GM21367 (cell line): Measurements from ENCODE around the gene ANKRA2.

Experiments used
- ATAC-seq: cut with Tn5 transposase; IDR thresholded peaks from one replicate; pipeline ENCODE4 v1.9.1; 2021; ENCODE audit not compliant: unreplicated experiment

The ANKRA2 gene

GRCh38 chr5:73565139-73565968 is at the start of gene ANKRA2, which contains the start of gene UTP15:
TSS of gene ANKRA2 (minus strand) at chr5:73565639. CDS start at chr5:73562881, 2,758 bp downstream.
TSS of gene UTP15 (plus strand) at chr5:73565743. CDS start at chr5:73567345, 1,602 bp downstream.
- peak; percentile 88 for ATAC-seq

GRCh38 chr5:73615085-73615484 is 49.6 kb upstream of the ANKRA2 start:
- no peak for ATAC-seq

GRCh38 chr5:73612799-73613198 is 47.4 kb upstream of the ANKRA2 start:
- ATAC-seq: no peak

GRCh38 chr5:73607228-73607627 is 41.8 kb upstream of the ANKRA2 start:
- no peak for ATAC-seq

GRCh38 chr5:73606206-73606753 is 40.8 kb upstream of the ANKRA2 start:
- no peak for ATAC-seq

GRCh38 chr5:73605223-73606087 is 40.0 kb upstream of the ANKRA2 start:
- ATAC-seq: no peak

GRCh38 chr5:73603998-73604397 is 38.6 kb upstream of the ANKRA2 start:
- no peak for ATAC-seq

- ATAC-seq: no peak
Measured at GRCh38 chr5:73599380-73599779, 33.9 kb upstream of the ANKRA2 start.

GRCh38 chr5:73596705-73597328 is 31.4 kb upstream of the ANKRA2 start:
- no peak for ATAC-seq

GRCh38 chr5:73592551-73592950 is 27.1 kb upstream of the ANKRA2 start:
- ATAC-seq: no peak

GRCh38 chr5:73591698-73592501 is 26.5 kb upstream of the ANKRA2 start:
- ATAC-seq: no peak

- peak; percentile 62 for ATAC-seq
Measured at GRCh38 chr5:73591102-73591695, 25.8 kb upstream of the ANKRA2 start.

- no peak for ATAC-seq
Measured at GRCh38 chr5:73587923-73588322, 22.5 kb upstream of the ANKRA2 start.

- no peak for ATAC-seq
Measured at GRCh38 chr5:73582285-73583145, 17.1 kb upstream of the ANKRA2 start.

- ATAC-seq: no peak
Measured at GRCh38 chr5:73565969-73566547, 619 bp upstream of the ANKRA2 start.

GRCh38 chr5:73564675-73565074 is 764 bp downstream of the ANKRA2 start:
- ATAC-seq: peak; percentile 8

GRCh38 chr5:73564018-73564417 is 1.4 kb downstream of the ANKRA2 start:
- no peak for ATAC-seq

GRCh38 chr5:73558950-73559349 is 6.5 kb downstream of the ANKRA2 start:
- ATAC-seq: no peak

GRCh38 chr5:73552642-73553041 is 12.8 kb downstream of the ANKRA2 start:
- ATAC-seq: no peak
